ENCODE measurements around the gene RHAG. TPM values are rescaled to one million over a fixed set of nuclear protein-coding genes. Genes with fewer than 3 reads are reported as not detected.

RHAG gene
- total and polyA plus RNA-seq, 2 of the 8 experiments (the other 6 are each of a cell fraction or from before 2014, with no cell fraction given), result not detected

DNA sequence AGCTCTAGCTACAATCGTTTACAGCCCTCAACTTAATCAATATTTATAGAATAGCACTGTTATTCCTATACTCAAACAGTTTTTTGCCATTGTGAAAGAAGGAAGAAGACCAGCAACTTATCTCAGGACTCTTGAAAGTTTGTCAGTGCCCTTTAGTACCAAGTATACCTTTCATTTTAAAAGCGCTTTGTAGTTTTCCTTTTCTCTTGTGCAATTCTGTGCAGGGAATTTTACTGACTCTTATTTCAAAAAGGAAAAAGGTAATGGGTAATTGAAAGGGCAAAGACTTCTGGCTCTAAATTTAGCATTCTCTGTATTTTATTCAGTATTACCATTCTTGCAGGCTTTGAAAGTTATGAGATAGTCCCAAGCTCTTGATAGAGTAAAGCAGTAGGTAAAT lies 16.8 kb upstream of the RHAG start (continued):
- TF ChIP-seq SP1 (IDR thresholded peaks at IDR 0.05; ENCODE audit: low read depth, low read length) (no peak), RNF2 (IDR thresholded peaks at IDR 0.05; ENCODE audit: borderline replicate concordance, low read depth, low read length, missing control alignments, poor library complexity, severe bottlenecking) (no peak), E2F6 (IDR thresholded peaks at IDR 0.05) (no peak)
- TF ChIP-seq, protein P1, sequence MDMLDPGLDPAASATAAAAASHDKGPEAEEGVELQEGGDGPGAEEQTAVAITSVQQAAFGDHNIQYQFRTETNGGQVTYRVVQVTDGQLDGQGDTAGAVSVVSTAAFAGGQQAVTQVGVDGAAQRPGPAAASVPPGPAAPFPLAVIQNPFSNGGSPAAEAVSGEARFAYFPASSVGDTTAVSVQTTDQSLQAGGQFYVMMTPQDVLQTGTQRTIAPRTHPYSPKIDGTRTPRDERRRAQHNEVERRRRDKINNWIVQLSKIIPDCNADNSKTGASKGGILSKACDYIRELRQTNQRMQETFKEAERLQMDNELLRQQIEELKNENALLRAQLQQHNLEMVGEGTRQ (IDR thresholded peaks at IDR 0.05; ENCODE audit: low read length), result no peak
